Fibroblast of skin of left biceps (primary cell): ENCODE results near the gene GATM.
"Not testable (repeated sequence)": the region's sequence is repeated elsewhere in the genome, so short reads cannot be mapped to it uniquely, and the experiment has no call there.

Experiments used
- DNase-seq, 2 experiments: peaks; one replicate each; pipeline ENCODE4 v3.0.0-alpha.2; 2013; ENCODE audit warnings: low read depth in 2 of 2

The GATM gene

DNA sequence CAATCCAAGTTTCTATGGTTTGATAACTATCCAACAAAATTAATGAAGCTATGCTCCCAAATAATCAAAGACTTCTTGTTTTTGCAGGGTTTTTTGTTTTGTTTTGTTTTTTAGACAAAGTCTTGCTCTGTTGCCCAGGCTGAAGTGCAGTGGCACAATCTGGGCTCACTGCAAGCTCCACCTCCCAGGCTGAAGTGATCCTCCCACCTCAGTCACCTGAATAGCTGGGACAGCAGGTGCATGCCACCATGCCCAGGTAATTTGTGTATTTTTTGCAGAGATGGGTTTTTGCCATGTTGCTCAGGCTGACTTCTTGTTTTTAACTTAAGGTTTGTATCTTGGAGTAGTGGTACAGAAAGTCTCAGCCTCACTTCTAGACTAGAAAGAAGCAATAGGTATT, 11.0 kb upstream of the GATM start:
- DNase-seq = no peak

DNA sequence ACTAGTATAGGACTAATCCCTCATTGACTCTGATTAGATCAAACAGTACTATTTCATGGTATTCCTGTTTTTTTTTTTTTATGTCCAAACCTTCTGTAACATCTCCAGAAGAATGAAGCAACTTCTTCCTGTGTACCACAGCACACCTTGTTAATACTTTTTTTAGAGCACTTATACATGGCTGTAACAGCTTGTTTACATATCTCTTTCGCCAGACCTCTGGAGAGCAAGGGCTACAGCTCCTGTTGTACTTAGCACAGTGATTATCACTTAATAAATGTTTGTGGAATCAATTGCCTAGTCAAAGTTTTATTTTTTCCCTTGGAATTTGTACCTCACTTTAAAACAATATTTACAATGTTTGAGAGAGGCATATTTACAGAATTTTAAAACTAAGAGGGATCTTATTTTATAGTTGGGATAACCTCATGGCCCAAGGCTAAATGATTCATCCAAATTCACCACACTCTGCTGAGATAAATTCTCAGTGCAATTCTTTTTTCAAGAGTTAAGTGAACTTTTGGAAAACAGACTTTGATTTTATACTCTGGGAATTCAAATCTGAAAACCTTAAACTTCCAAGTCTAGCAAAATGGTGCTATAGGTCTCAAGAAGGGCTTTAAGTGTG, 9.2 kb upstream of the GATM start:
- DNase-seq = no peak

DNA sequence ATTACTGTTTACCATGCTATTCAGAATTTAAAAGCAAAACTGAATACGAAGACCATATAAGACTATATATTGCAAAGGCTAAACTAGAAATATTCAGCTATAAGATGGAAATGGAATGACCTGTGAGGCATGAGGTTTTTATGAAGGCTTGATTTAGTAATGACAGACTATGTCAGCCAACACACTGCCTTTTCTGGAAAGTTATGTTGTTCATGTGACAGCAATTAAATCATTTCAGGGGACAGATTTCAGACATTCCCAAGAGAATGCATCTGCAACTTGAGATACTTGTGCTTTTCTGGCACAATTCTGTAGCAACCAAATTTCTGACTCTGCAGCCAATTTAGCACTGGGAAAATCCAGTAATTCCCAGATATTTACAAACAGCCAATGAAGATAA, 8.6 kb upstream of the GATM start:
- DNase-seq = no peak

DNA sequence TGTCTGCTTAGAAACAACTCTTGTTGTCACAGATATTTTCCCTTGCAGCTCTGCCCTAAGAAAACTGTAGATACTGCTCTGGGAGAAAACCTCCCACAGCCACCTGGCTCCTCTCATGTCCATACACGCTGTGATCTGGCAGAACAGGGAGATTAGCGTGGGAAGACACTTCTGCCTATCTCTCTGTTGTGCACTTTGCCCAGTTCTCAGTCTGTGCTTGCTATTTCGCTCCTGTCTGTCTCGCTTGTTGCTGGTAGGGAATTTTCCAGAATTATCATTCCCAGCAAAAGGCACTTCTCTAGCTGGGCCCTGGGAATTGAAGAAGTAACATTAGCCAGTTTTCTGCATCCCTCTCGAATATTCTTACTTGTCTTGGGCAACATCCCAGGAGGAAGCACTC, 8.1 kb upstream of the GATM start:
- no peak for DNase-seq

DNA sequence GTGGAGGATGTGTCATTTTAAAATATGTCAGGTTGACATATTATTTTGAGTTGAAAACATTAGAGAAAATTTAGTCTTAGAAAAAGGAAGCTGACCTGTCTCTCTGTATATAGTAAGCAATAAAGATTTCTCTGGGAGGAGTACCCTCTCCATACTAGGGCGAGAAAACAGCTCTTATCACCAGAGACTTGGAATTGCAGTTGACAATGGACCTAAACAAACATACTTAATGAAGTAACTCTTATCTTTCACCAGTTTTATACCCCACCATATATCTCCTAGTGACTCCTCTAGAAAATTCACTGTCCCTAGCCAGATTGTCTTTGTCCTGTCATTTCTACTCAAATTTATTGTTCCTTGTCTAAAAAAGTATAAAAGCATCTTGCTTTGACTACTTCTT, 7.2 kb upstream of the GATM start:
- DNase-seq = no peak

DNA sequence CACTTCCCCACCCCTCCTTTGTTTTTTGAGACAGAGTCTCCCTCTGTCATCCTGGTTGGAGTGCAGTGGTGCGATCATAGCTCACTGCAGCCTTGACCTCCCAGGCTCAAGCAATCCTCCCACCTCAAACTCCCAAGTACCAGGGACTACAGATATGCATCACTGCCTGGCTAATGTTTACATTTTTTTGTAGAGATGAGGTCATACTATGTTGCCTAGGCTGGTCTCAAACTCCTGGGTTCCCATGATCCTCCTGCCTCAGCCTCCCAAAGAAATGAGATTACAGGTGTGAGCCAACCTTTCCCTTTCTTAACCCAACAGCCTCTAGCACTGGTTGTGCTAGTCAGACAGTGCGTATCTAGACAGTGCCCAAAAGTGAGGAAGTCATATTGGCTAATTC, 6.4 kb upstream of the GATM start:
- DNase-seq = no peak

DNA sequence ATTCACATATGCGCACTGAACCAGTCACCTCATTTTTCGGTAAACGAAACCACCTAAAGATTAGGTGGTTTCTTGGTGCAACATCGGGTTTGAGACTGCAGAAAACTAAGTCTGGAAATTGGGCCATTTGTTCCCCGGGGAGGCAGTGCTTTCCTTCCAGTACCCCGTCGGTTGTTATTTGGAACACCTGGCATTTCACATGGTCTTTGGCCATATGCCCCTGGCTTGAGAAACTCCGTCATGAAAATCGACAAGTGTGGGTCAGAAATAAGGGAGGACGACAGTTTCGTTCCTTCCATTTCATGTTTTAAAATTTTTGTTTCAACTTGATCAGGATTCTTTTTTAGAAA, 544 bp upstream of the GATM start:
- no peak for DNase-seq

DNA sequence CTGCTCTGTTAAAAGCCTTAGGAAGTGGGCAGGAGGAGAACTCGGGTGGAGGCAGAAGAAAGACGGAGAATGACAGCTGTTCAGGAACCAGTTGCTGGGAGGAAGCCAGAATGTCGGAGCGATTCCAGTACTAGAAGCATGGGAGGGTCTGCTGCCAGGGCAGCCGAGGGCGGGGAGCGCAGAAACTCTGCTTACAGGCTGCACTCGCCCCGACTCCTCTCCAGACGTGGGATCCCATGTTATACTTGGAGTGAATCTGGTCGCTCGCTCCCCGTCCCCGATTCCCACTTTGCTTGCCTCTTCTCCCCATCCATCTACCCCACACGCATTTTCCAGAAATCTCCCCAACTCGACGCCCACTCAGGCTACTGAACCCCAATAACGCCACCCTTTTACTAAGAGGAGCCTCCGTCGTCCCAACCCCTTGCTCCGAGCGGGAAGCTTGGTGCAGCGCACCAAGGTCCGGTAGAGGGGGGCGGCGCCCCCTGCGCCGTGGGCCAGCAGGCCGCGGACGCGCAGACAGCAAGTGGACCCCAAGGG, 665 bp downstream of the GATM start:
- no peak for DNase-seq

DNA sequence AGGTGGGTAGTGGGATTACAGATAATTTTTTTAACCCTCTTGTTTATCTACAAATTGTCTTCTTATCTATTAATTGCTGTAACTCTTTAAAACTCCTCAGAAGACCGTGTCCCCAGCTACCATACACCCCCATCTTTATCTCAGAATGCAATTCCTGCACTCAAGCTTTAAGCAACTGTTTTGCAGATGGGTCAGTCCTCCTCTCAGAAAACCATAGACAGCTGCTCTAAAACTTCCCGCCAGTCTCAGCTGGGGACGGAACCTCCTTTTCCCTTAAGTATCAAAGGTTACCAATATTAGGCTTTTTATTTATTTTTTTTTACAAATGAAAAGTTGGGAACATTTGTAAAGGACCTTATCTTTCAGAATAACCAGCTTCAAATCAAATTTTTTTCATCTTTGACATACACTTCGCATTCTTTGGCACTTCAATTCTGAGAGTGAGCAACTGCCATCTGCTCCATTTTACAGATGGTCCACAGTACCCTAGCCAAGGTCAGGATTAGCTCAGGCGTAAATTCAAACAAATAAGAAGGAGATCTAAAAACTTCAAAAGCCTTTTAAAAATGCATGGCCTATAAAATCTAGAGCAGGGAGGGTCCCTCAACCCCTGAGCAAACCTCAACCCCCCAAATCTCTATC, 1.3 kb downstream of the GATM start:
- DNase-seq = no peak

DNA sequence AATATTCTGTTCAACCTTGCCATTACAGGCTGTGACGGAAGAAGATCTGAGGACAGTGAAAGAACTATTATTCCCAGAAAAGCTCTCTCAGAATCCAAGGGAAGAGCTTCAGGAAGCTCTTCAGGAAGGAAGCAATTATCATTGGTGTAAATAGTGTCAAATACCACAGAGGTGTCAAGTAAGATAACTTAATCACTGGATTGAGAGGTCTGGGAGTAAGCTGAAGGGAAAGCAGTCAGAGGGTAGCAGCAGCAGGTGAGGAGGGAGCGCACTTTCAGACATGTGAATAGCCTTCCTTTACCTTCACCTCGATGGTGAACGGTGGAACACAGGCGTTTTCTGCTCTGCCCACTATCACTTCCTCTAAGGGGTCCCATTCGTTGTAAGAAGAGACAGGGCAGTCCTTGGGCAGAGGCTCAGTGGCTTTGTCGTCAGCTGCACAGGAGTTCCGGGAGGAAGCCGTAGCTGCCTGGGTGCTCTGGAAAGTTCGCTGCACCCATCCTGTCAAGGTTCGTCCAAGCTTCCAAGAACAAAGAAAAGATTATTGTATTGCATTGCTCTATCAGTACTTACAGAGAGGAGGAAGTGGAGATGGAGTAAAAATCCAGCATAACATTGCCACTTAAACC, 1.9 kb downstream of the GATM start:
- no peak for DNase-seq

DNA sequence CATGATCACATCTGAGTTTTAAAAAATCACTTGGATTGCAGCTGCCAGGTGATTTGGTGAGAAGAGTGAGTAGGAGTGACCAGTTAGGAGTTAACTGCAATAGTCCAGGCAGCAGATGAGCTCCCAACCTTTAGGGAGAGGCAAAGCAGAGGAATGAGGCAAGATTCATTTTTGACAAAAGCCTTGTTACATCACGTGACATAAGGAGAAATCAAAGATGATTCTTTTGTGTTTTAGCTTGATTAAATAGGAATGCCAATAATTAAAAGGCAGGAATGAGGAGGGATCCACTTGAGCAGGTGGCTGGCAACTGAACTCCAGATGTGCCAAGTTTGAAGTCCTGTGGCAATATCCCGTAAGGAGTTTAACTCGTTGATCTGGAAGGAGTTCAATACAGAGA, 2.5 kb downstream of the GATM start:
- DNase-seq = no peak

DNA sequence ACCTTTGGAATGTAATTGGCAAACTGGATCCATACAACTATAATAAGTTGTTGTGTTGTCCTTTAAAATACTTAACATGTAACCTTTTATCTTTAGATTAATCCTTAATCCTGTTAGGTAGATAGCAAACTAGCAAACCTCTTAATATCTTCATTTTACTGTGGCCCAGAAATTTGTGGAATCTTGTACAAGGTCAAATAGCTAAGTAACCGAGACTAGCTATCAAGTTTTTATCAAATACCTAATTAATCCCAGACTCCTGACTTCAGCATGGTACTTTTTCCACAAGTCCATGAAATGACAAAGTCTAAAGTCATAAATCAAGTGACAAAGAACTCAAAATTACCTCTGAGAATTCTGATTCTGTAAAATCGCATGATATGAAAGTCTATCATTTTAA, 4.4 kb downstream of the GATM start:
- no peak for DNase-seq

DNA sequence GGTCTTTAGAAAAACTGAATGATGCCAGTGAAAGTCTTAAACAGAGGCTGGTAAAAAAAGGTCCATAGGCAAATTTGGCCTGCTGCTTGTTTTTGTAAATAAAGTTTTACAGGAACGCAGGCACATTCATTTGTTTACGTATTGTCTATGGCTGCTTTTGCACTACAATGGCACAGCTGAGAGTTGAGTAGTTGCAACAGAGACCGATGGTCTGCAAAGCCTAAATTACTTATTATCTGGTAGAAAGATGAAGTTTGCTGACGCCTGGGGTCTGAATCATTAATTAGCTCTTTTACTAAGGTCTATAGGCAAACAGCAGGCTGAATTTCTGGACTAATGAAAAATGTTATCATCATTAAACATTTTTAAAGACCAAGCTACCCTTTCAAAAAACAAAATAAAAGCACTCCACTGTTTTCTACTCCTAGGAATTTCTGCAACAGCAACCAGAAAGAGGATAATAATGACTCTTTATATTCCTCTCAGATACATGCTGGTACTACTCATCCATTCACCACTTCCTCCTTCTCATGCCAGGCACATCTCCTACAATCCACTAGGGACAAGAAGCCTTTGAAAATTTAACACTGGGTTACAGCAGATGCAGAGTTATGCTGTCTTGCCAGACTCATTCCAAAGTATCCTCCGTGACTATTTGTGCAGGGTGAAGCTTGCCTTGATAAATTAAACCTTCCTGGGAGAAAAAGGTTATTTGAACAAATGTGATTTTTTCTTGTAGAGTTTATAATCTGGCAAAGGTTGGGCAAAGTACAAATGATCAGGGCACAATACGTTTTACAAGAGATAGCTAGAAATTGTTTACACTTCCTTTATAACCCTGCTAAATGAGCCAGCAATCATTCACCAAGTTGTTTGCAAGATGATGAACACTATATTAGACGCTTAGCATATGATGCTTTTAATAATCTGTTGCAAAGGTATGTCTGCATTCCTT, 6.0 kb downstream of the GATM start:
- DNase-seq = no peak

DNA sequence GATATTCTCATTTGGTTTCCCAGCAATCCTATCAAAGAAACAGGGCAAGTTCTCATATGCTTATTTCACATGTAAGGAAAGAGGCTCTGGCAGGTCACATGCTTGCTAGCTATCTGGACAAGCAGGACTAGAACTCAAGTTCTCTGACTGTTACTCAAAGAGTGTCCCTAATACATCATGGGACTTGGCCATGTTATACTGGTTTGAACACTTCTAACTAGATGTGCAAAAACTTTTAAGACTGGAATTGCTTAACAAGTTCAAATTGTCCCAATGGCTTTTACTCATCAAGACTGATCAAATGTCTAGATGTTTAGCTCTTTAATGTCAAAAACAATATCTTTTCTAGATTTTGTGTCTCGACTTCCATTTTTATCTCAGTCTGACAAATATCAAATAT, 6.8 kb downstream of the GATM start:
- no peak for DNase-seq

DNA sequence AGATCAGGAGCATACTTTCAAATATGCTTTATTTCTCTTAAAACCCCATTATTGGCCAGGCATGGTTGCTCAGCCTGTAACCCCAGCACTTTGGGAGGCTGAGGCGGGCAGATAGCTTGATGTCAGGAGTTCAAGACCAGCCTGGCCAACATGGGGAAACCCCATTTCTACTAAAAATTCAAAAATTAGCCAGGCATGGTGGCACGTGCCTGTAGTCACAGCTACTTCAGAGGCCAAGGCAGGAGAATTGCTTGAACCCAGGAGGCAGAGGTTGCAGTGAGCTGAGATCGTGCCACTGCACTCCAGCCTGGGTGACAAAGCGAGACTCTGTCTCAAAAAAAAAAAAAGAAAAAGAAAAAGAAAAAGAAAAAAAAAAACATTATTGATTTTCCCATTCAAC, 8.3 kb downstream of the GATM start:
- DNase-seq = not testable (repeated sequence)

DNA sequence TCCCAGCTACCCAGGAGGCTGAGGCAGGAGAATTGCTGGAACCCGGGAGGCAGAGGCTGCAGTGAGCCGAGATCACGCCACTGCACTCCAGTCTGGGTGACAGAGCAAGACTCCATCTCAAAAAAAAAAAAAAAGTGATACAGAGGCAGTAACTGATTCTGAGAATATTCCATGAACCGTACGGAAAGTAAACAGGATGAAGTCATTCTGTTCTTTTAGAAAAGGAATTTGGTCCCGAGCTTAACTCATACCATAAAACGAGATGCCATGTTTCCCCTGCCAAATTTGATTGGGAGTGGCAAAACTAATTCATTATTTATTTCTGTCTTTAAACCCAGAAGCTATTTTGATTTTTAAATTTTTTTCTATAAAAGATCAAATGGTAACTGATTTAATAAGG, 11.1 kb downstream of the GATM start:
- not testable (repeated sequence) for DNase-seq

DNA sequence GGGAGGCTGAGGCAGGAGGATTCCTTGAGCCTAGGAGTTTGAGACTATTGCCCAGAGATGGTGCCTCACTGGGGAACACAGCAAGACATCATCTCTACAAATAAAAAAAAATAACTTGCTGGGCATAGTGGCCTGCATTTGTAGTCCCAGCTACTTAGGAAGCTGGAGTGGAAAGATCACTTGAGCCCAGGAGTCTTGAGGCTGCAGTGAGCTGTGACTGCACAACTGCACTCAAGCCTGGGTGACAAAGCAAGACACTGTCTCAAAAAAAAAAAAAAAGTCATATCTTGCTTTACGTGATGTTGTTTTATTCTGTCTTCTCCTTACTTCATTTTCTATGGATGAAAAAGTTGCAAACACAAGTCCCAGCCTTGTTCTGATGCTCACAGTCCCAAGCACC, 14.1 kb downstream of the GATM start:
- no peak for DNase-seq

DNA sequence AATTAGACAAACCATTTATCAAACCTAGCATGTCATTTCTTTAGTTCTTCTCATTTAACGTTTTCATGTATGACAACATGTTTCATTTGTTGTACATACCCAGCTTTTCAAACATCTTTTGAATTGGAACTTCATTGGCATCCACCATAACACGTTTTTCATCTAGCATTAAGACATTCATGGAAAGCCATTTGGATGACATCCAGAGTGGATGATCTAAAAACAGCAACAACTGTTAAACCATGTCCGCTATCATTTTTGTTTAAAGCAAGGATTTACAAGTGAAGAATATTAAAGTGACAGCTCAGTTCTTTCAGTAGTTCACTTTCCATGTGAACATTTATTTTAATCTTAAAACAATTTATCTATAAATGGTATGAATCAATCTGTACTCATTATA, 14.5 kb downstream of the GATM start:
- DNase-seq = no peak

DNA sequence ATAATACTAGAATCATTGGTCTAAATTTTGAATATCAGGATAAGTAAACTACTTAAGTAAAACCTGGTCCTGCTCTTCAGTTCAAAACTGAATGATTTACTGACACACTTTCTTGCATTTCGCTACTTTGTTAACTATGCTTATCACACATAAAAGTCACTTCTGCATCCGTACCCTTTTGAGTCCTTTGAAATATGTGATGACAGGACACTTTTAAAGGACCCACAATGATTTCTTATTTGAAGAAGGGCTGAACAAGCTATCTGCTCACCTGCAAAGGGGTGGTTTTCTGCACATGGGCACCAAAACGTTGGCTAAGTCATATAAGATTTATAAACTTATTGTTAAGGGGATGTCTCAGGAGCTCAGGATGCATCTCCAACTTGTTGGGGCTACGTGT, 15.0 kb downstream of the GATM start:
- no peak for DNase-seq

DNA sequence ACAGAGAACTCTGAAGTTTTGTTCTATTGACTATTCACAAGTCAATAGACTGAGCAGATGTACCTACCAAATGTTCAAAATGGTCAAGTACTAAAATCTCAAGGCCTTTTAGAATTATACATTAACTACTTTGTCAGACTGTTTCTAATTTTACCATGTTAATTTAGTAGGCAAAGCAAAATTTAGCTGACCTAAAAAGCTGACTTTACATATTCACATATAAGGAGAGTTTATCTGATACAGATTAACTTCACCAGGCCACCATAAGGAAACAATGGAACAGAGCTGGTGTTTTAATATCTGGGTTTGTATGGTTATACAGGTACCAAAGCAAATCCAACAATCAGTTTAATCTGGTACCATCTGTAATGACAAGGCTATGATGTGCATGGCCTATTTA, 15.9 kb downstream of the GATM start:
- no peak for DNase-seq

DNA sequence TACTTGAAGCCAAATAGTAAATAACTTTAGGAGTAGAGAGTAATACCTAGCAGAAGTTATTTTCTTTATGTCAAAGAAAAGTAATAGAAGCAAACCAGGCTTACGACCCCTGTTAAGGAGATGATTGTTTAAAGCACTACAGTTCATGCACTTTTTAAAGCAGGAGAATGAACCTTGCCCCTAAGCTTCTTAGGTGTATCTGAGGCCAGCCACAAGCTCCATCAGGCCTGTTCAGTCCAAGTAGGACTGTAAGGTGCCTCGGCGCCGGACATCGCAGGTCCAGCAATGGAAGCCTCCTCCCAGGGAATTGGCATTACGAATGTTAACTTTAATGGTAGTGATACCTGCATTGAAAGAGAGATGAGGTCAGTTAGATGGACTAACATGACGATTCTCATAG, 16.5 kb downstream of the GATM start:
- no peak for DNase-seq

DNA sequence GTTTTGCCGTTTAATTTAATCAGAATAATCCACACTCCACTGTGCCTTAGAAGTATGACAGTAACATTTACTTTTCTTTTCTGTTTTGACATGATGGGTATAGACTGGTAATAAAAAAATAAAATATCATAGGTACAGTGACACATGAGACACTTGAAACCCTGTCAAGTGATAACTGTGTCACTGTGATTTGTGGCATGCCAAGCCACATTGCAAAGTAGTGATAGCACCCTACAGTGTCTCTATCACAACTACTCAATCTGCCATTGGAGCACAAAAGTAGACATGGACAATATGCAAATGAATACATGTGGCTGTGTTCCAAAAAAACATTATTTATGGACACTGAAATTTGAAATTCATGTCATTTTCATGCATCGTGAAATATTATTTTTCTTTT, 22.5 kb downstream of the GATM start:
- DNase-seq = no peak
